SJSA1 (cell line): ENCODE measurements around the gene MRM1. TPM values are rescaled to one million over a fixed set of nuclear protein-coding genes. Genes with fewer than 3 reads are reported as not detected.

Experiments used
- DNase-seq, 2 experiments: peaks; one replicate each; pipeline ENCODE4 v3.0.0-alpha.2; 2015 to 2020; ENCODE audit warnings: low spot score in 2 of 2, low read depth in 1 of 2
- H3K27ac ChIP-seq: fragments of 250-450 bp; sonication (Bioruptor Pico); 2 replicates; pipeline ENCODE4 v1.5.1; 2020; ENCODE audit warnings: mild to moderate bottlenecking, moderate library complexity
- H3K27me3 ChIP-seq: fragments of 250-450 bp; sonication (Bioruptor Pico); replicated peaks from 2 replicates; pipeline ENCODE4 v1.5.1; 2020; ENCODE audit warnings: mild to moderate bottlenecking, moderate library complexity
- H3K36me3 ChIP-seq: fragments of 250-450 bp; sonication (Bioruptor Pico); 2 replicates; pipeline ENCODE4 v1.5.1; 2020; ENCODE audit warnings: mild to moderate bottlenecking
- H3K4me1 ChIP-seq: fragments of 250-450 bp; sonication (Bioruptor Pico); replicated peaks from 2 replicates; pipeline ENCODE4 v1.6.1; 2021; ENCODE audit warnings: mild to moderate bottlenecking
- H3K4me3 ChIP-seq: fragments of 250-450 bp; sonication (Bioruptor Pico); 2 replicates; pipeline ENCODE4 v1.5.1; 2020; ENCODE audit warnings: mild to moderate bottlenecking
- H3K9me3 ChIP-seq: fragments of 250-450 bp; sonication (Bioruptor Pico); replicated peaks from 2 replicates; pipeline ENCODE4 v1.5.1; 2020; ENCODE audit warnings: mild to moderate bottlenecking
- total RNA-seq: library from RNA; depleted of rRNA; stranded (reverse); fragments of >200 nt; shearing (Covaris generic); gene quantifications from 2 replicates; pipeline ENCODE4 v1.2.3, GENCODE V29; 2014

MRM1 gene
- total RNA-seq, 1 experiment from 2014 or later, result 8.5 TPM

- H3K27ac ChIP-seq, result no peak overlapping the region
- peaks cover 4% of the 10 kb centered on the region; the same call in 1 of the 2 replicates for H3K36me3 ChIP-seq
- H3K4me1 ChIP-seq, result no peaks in the 10 kb centered on the region
- no peaks in the 10 kb centered on the region for H3K9me3 ChIP-seq
- DNase-seq, result no peak
- no peak overlapping the region for H3K4me3 ChIP-seq
- H3K27me3 ChIP-seq, result no peaks in the 10 kb centered on the region
These were observed 8.1 kb downstream of the MRM1 start for GRCh38 chr17:36609498-36609862.

- H3K9me3 ChIP-seq, result no peaks in the 10 kb centered on the region
- H3K36me3 ChIP-seq, result peaks cover 4% of the 10 kb centered on the region; the same call in 1 of the 2 replicates
- DNase-seq, result no peak
- no peaks in the 10 kb centered on the region for H3K4me1 ChIP-seq
- H3K27ac ChIP-seq, result no peak overlapping the region
- no peak overlapping the region for H3K4me3 ChIP-seq
- H3K27me3 ChIP-seq, result no peaks in the 10 kb centered on the region
These were observed 9.1 kb downstream of the MRM1 start for GRCh38 chr17:36610474-36610873.

GRCh38 chr17:36611345-36612072, 10.1 kb downstream of the MRM1 start:
- no peak overlapping the region for H3K27ac ChIP-seq
- DNase-seq, result no peak
- no peaks in the 10 kb centered on the region for H3K4me1 ChIP-seq

GRCh38 chr17:36612323-36612722, 10.9 kb downstream of the MRM1 start:
- DNase-seq, result no peak
- Histone ChIP-seq H3K4me3 (no peak overlapping the region), H3K36me3 (peaks cover 4% of the 10 kb centered on the region; the same call in 1 of the 2 replicates), H3K27ac (no peak overlapping the region), H3K9me3 (no peaks in the 10 kb centered on the region), H3K4me1 (no peaks in the 10 kb centered on the region), H3K27me3 (no peaks in the 10 kb centered on the region)

More at GRCh38 chr17:36611345-36612072, 10.1 kb downstream of the MRM1 start:
- H3K36me3 ChIP-seq, result peaks cover 4% of the 10 kb centered on the region; the same call in 1 of the 2 replicates
- H3K27me3 ChIP-seq, result no peaks in the 10 kb centered on the region
- H3K4me3 ChIP-seq, result no peak overlapping the region
- no peaks in the 10 kb centered on the region for H3K9me3 ChIP-seq

GRCh38 chr17:36613155-36613554, 11.8 kb downstream of the MRM1 start:
- H3K4me1 ChIP-seq, result no peaks in the 10 kb centered on the region
- H3K4me3 ChIP-seq, result no peak overlapping the region
- H3K27ac ChIP-seq, result no peak overlapping the region
- peaks cover 4% of the 10 kb centered on the region; the same call in 1 of the 2 replicates for H3K36me3 ChIP-seq
- H3K27me3 ChIP-seq, result no peaks in the 10 kb centered on the region
- DNase-seq, result no peak
- no peaks in the 10 kb centered on the region for H3K9me3 ChIP-seq

- DNase-seq, result no peak
- Histone ChIP-seq H3K27me3 (no peaks in the 10 kb centered on the region), H3K4me1 (no peaks in the 10 kb centered on the region)
These were observed 12.7 kb downstream of the MRM1 start for GRCh38 chr17:36614081-36614480.

GRCh38 chr17:36614933-36615332, 13.6 kb downstream of the MRM1 start:
- H3K36me3 ChIP-seq, result no peaks in the 10 kb centered on the region
- no peak overlapping the region for H3K27ac ChIP-seq
- H3K9me3 ChIP-seq, result no peaks in the 10 kb centered on the region
- DNase-seq, result no peak
- no peaks in the 10 kb centered on the region for H3K4me1 ChIP-seq
- H3K27me3 ChIP-seq, result no peaks in the 10 kb centered on the region
- no peak overlapping the region for H3K4me3 ChIP-seq

More at GRCh38 chr17:36614081-36614480, 12.7 kb downstream of the MRM1 start:
- no peak overlapping the region for H3K4me3 ChIP-seq
- peaks cover 2% of the 10 kb centered on the region; the same call in 1 of the 2 replicates for H3K36me3 ChIP-seq
- no peak overlapping the region for H3K27ac ChIP-seq
- no peaks in the 10 kb centered on the region for H3K9me3 ChIP-seq

- no peak overlapping the region for H3K4me3 ChIP-seq
- H3K9me3 ChIP-seq, result no peaks in the 10 kb centered on the region
- H3K4me1 ChIP-seq, result no peaks in the 10 kb centered on the region
- no peak overlapping the region for H3K27ac ChIP-seq
- H3K27me3 ChIP-seq, result no peaks in the 10 kb centered on the region
- H3K36me3 ChIP-seq, result no peaks in the 10 kb centered on the region
- no peak for DNase-seq
These were observed 15.0 kb downstream of the MRM1 start for GRCh38 chr17:36616061-36617029.

- Histone ChIP-seq H3K27ac (no peak overlapping the region), H3K27me3 (no peaks in the 10 kb centered on the region), H3K9me3 (no peaks in the 10 kb centered on the region), H3K4me3 (no peak overlapping the region), H3K4me1 (no peaks in the 10 kb centered on the region), H3K36me3 (no peaks in the 10 kb centered on the region)
- no peak for DNase-seq
These were observed 16.4 kb downstream of the MRM1 start for GRCh38 chr17:36617773-36618172.

GRCh38 chr17:36623281-36623680, 21.9 kb downstream of the MRM1 start:
- Histone ChIP-seq H3K27me3 (no peaks in the 10 kb centered on the region), H3K27ac (no peak overlapping the region), H3K9me3 (no peaks in the 10 kb centered on the region), H3K4me3 (no peak overlapping the region), H3K36me3 (no peaks in the 10 kb centered on the region), H3K4me1 (no peaks in the 10 kb centered on the region)
- no peak for DNase-seq

- Histone ChIP-seq H3K36me3 (no peaks in the 10 kb centered on the region), H3K9me3 (no peaks in the 10 kb centered on the region), H3K27me3 (no peaks in the 10 kb centered on the region), H3K27ac (no peak overlapping the region), H3K4me1 (no peaks in the 10 kb centered on the region), H3K4me3 (no peak overlapping the region)
- no peak for DNase-seq
These were observed 23.8 kb downstream of the MRM1 start for GRCh38 chr17:36625188-36625587.

GRCh38 chr17:36627101-36627500, 25.7 kb downstream of the MRM1 start:
- Histone ChIP-seq H3K36me3 (no peaks in the 10 kb centered on the region), H3K4me3 (no peak overlapping the region), H3K27me3 (no peaks in the 10 kb centered on the region), H3K9me3 (no peaks in the 10 kb centered on the region), H3K4me1 (no peaks in the 10 kb centered on the region), H3K27ac (no peak overlapping the region)
- DNase-seq, result no peak

- DNase-seq, result no peak
- H3K9me3 ChIP-seq, result no peaks in the 10 kb centered on the region
- H3K27ac ChIP-seq, result no peak overlapping the region
- H3K27me3 ChIP-seq, result no peaks in the 10 kb centered on the region
- no peaks in the 10 kb centered on the region for H3K4me1 ChIP-seq
- no peak overlapping the region for H3K4me3 ChIP-seq
- no peaks in the 10 kb centered on the region for H3K36me3 ChIP-seq
These were observed 27.2 kb downstream of the MRM1 start for GRCh38 chr17:36628576-36628975.
